Activated T-helper 9 cell treated with anti-CD3 and anti-CD28 coated beads, Interleukin-2, amount 50 U/mL, for 16 hours (primary cell): ENCODE data around the gene CACNG8.
"Not testable (repeated sequence)": the region's sequence is repeated elsewhere in the genome, so short reads cannot be mapped to it uniquely, and the experiment has no call there.

Experiments used
- DNase-seq: peaks from one replicate; pipeline ENCODE4 v3.0.0-alpha.2; 2020; ENCODE audit warnings: low read depth

The CACNG8 gene

GRCh38 chr19:54035215-54036178, 72.8 kb downstream of the CACNG8 start:
- no peak for DNase-seq

GRCh38 chr19:54036542-54036941, 73.8 kb downstream of the CACNG8 start:
- DNase-seq: not testable (repeated sequence)
